DND-41 (cell line): ENCODE results near the gene PCDH12.

ENCODE experiments used
- ATAC-seq: fragments of 200-7000 bp; cut with Tn5 transposase; 3 replicates; pipeline ENCODE4 v1.9.1; 2021; ENCODE audit warnings: low read depth; ENCODE audit not compliant: insufficient read depth
- DNase-seq: peaks from one replicate; pipeline ENCODE4 v3.0.0-alpha.2; 2020
- H2AFZ ChIP-seq: 2 replicates; pipeline ENCODE4 v1.6.0; 2012; ENCODE audit warnings: low read depth, low read length
- H3K27ac ChIP-seq: 2 replicates; pipeline ENCODE4 v1.5.1; 2012; ENCODE audit warnings: low read length, inconsistent platforms
- H3K27me3 ChIP-seq: fragments of 200-600 bp; sonication (generic); 2 replicates; pipeline ENCODE4 v1.6.0; 2012; ENCODE audit warnings: low read length, mild to moderate bottlenecking, inconsistent platforms; ENCODE audit not compliant: insufficient read depth, poor library complexity
- H3K36me3 ChIP-seq: 2 replicates; pipeline ENCODE4 v1.5.1; 2012; ENCODE audit warnings: low read length, inconsistent platforms; ENCODE audit not compliant: insufficient read depth
- H3K4me1 ChIP-seq: 2 replicates; pipeline ENCODE4 v1.5.1; 2012; ENCODE audit warnings: mild to moderate bottlenecking, low read length; ENCODE audit not compliant: insufficient read depth
- H3K4me2 ChIP-seq: 2 replicates; pipeline ENCODE4 v1.6.0; 2012; ENCODE audit warnings: mild to moderate bottlenecking, moderate library complexity, low read length, inconsistent platforms; ENCODE audit not compliant: insufficient read depth
- H3K4me3 ChIP-seq, 2 experiments: fragments of 200-600 bp in 1 of 2; shearing (Covaris generic) in 1 of 2; 2 replicates each; pipeline ENCODE4 v1.5.1; 2012 to 2016; ENCODE audit warnings: inconsistent platforms in 2 of 2, low read length in 2 of 2, mild to moderate bottlenecking in 2 of 2, low read depth in 1 of 2, moderate library complexity in 1 of 2
- H3K79me2 ChIP-seq: 2 replicates; pipeline ENCODE4 v1.6.0; 2012; ENCODE audit warnings: low read length, inconsistent platforms; ENCODE audit not compliant: insufficient read depth
- H3K9ac ChIP-seq: 2 replicates; pipeline ENCODE4 v1.6.0; 2012; ENCODE audit warnings: low read depth, mild to moderate bottlenecking, inconsistent platforms, low read length, moderate library complexity
- H3K9me3 ChIP-seq: 2 replicates; pipeline ENCODE4 v1.5.1; 2012; ENCODE audit warnings: low read length, moderate library complexity, mild to moderate bottlenecking, inconsistent platforms; ENCODE audit not compliant: insufficient read depth, severe bottlenecking
- H4K20me1 ChIP-seq: 2 replicates; pipeline ENCODE4 v1.6.0; 2012; ENCODE audit warnings: low read length; ENCODE audit not compliant: insufficient read depth
- EZH2 ChIP-seq: IDR thresholded peaks from 3 replicates; pipeline ENCODE4 v1.6.1; 2012; ENCODE audit warnings: borderline replicate concordance, low read depth, mild to moderate bottlenecking, moderate library complexity, low read length, inconsistent platforms; ENCODE audit not compliant: severe bottlenecking
- TF ChIP-seq, protein P1 (sequence below): IDR thresholded peaks from 2 replicates; pipeline ENCODE4 v1.5.1; 2012; ENCODE audit warnings: borderline replicate concordance, low read length, moderate library complexity, mild to moderate bottlenecking; ENCODE audit not compliant: poor library complexity, severe bottlenecking; ENCODE audit errors: extremely low read depth

Gene PCDH12

GRCh38 chr5:141944076-141944475 lies 13.9 kb downstream of the PCDH12 start:
- DNase-seq, result no peak
- no peak for TF ChIP-seq EZH2
- TF ChIP-seq, protein P1, sequence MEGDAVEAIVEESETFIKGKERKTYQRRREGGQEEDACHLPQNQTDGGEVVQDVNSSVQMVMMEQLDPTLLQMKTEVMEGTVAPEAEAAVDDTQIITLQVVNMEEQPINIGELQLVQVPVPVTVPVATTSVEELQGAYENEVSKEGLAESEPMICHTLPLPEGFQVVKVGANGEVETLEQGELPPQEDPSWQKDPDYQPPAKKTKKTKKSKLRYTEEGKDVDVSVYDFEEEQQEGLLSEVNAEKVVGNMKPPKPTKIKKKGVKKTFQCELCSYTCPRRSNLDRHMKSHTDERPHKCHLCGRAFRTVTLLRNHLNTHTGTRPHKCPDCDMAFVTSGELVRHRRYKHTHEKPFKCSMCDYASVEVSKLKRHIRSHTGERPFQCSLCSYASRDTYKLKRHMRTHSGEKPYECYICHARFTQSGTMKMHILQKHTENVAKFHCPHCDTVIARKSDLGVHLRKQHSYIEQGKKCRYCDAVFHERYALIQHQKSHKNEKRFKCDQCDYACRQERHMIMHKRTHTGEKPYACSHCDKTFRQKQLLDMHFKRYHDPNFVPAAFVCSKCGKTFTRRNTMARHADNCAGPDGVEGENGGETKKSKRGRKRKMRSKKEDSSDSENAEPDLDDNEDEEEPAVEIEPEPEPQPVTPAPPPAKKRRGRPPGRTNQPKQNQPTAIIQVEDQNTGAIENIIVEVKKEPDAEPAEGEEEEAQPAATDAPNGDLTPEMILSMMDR, result no peak
- H4K20me1 ChIP-seq, result no peaks in the 10 kb centered on the region
- H3K27me3 ChIP-seq, result no peaks in the 10 kb centered on the region
- no peak for ATAC-seq
- no peaks in the 10 kb centered on the region for H3K9me3 ChIP-seq
- peaks cover 8% of the 10 kb centered on the region; the same call in 1 of the 2 replicates for H3K36me3 ChIP-seq
- no peak overlapping the region for H3K9ac ChIP-seq
- H3K4me3 ChIP-seq, result no peak overlapping the region
- no peak overlapping the region for H2AFZ ChIP-seq
- no peak overlapping the region for H3K4me2 ChIP-seq
- no peak overlapping the region for H3K27ac ChIP-seq
- H3K4me1 ChIP-seq, result no peaks in the 10 kb centered on the region
- H3K79me2 ChIP-seq, result no peaks in the 10 kb centered on the region

DNA sequence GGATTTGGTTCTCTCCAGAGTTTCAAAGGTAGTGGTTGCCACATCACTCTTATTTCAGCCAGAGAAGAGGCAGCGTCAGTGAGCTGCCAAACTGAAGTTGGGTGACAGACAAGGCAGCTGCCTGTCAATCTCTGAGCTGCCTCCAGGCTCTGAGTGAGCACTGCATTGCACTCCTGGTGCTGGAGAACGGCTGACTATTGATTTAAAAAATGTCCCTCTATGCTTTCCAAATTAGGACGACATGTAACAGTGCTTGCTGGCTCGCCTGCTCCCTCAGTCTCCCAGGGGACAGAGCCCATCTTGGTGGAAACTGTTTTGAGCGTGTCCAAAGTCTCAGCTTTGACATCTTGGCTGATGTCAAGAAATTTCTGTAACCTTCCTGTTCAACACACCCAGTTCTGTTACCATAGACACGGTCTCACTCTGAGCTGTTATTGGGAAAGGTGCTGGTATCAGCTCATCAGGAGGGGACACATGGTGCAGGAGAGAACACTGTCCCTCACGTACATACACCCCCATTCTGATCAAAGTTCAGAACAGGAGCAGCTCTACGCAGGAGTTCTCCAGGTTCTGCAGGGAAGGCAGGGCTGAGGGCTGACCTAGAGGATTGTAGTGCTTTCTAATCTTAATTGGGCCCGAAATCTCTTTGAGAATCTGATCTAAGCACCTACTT lies 15.7 kb downstream of the PCDH12 start:
- DNase-seq (no peak), ATAC-seq (no peak)
- H3K79me2 ChIP-seq, result no peaks in the 10 kb centered on the region
- no peak overlapping the region for H3K9ac ChIP-seq
- peaks cover 20% of the 10 kb centered on the region; the same call in 1 of the 2 replicates for H3K36me3 ChIP-seq
- no peak overlapping the region for H3K27ac ChIP-seq
- H3K4me1 ChIP-seq, result no peaks in the 10 kb centered on the region
- no peak overlapping the region for H3K4me2 ChIP-seq
- H4K20me1 ChIP-seq, result no peaks in the 10 kb centered on the region
- H3K4me3 ChIP-seq, result no peak overlapping the region
- H3K27me3 ChIP-seq, result no peaks in the 10 kb centered on the region
- no peak for TF ChIP-seq EZH2
- TF ChIP-seq, protein P1, result no peak
- H3K9me3 ChIP-seq, result no peaks in the 10 kb centered on the region
- no peak overlapping the region for H2AFZ ChIP-seq

GRCh38 chr5:141941779-141942178 lies 16.2 kb downstream of the PCDH12 start:
- peaks cover 25% of the 10 kb centered on the region; the same call in 1 of the 2 replicates for H3K36me3 ChIP-seq
- no peak overlapping the region for H3K4me2 ChIP-seq
- ATAC-seq, result no peak
- no peak overlapping the region for H3K9ac ChIP-seq
- TF ChIP-seq EZH2, result no peak
- TF ChIP-seq, protein P1, result no peak
- no peaks in the 10 kb centered on the region for H3K27me3 ChIP-seq
- no peak overlapping the region for H3K27ac ChIP-seq
- H3K9me3 ChIP-seq, result no peaks in the 10 kb centered on the region
- no peaks in the 10 kb centered on the region for H3K79me2 ChIP-seq
- no peaks in the 10 kb centered on the region for H3K4me1 ChIP-seq
- H4K20me1 ChIP-seq, result no peaks in the 10 kb centered on the region
- H2AFZ ChIP-seq, result no peak overlapping the region
- no peak for DNase-seq
- no peak overlapping the region for H3K4me3 ChIP-seq

GRCh38 chr5:141941307-141941706 lies 16.7 kb downstream of the PCDH12 start:
- Histone ChIP-seq H3K9me3 (no peaks in the 10 kb centered on the region), H3K27ac (no peak overlapping the region), H2AFZ (no peak overlapping the region), H3K4me2 (no peak overlapping the region), H4K20me1 (no peaks in the 10 kb centered on the region), H3K36me3 (peaks cover 30% of the 10 kb centered on the region; the same call in 1 of the 2 replicates), H3K4me3 (no peak overlapping the region), H3K79me2 (no peaks in the 10 kb centered on the region), H3K9ac (no peak overlapping the region), H3K4me1 (no peaks in the 10 kb centered on the region), H3K27me3 (no peaks in the 10 kb centered on the region)
- no peak for DNase-seq
- no peak for ATAC-seq
- TF ChIP-seq, protein P1, result no peak
- TF ChIP-seq EZH2, result no peak
